T-helper 22 cell (primary cell): ENCODE data around the gene MAFG.
"Not testable (repeated sequence)": the region's sequence is repeated elsewhere in the genome, so short reads cannot be mapped to it uniquely, and the experiment has no call there.

Experiments
- DNase-seq: peaks from one replicate; pipeline ENCODE4 v3.0.0-alpha.2; 2020; ENCODE audit warnings: low read depth

MAFG gene

DNA sequence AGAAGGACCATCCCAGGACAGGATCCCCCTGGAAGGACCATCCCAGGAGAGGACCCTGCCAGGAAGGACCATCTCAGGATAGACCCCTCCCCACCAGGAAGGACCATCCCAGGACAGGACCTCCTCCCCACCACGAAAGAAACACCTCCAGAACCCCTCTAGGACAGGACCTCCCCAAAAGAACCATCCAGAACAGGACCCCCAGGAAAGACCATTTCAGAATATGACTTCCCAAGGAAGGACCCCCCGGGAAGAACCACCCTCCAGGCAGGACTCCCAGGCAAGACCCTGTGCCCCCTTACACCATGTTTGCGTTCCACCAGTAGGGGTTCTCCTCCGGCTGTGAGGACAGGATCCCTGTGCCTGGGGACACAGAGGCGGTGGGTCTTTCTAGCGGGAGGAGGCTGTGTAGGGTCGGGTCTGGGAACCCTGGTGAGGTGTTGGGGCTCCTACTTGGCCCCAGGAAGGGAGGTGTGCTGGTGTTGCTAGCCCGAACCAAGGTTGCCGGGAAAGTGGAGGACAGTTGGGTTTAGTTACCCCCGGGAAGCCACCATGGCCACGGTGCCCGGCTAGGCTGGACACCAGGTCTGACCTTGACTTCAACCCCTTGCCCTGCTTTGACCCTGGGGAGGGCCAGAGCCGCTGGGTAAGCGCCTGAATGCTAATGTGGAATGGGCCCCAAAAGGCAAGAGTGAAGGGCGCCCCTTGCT lies 31.3 kb upstream of the MAFG start:
- no peak for DNase-seq

DNA sequence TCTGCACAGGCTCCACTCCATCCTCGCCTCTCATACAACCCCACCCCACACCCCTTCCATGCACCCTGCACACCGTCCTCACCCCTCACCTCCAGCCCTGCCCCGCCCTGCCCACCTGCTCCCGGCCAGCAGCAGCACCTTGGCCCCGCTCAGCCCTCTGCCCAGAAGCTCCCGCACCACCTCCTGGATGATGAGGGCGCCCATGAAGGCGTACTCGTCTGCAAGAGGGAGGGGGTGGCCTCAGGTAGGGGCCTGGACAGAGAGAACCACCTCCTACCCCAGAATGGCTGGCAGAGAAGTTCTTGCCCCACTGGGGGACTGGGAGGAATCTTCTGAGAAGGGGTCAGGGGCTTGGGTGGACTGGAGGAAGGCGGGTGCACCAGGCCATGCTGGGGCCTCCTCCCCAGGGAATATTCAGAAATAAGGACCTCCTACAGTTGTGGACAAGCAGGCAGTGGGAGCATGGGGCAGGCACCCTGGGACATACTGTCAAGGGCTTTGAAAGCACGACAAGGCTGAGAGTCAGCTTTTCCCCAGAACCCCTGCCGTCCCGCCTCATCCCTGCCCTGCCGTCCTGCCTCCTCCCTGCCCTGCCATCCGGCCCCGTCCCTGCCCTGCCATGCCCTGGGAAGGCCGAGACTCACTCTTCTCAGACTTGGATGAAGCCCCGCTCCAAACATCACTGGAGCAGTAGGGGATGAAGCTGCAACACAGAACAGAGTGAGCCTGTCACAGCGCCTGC lies 30.3 kb upstream of the MAFG start:
- no peak for DNase-seq

DNA sequence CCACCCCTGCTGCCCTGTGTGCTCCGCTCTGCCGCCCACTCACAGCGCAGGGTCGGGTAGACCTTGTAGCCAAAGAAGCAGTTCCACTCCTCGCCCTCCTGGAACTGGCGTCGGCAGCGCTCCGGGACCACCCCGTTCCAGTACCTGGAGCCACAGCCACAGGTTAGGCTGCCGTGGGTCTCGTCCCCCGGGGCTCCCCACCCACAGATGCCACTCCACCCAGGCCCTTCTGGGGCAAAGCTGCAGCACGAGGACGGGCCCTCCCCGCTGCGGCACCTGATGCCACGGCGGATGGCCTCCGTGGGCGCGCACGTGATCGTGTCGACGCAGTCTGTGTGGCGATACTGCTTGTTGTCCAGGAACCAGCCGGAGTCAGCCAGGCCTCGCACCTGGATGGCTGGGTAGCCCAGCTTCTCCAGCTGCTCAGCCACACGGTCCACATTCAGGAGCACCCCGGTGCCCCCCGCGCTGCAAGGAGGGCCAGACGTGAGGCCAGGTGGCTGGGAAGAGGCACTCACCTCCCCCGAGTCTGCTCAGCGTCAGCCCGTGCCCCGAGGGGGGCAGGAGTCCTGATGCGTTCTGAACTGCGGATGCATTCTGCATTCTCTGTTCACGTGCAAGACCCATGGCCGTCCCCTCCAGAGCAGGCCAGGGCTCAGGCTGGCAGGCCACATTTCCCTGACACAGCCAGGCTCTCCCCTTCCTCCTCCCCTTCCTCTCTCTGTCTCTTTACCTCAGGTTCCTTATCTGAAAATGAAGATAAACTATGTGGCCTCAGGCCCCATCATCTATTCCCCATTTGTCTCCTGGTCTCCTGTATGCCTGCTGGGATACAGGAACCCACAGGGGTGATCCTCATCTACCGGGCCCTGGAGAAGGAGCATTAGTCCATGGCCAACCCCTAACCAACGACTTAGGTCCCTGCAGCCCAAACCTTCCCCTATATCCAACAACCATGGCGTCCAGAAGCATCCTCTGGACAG lies 29.4 kb upstream of the MAFG start:
- no peak for DNase-seq

GRCh38 chr17:81955756-81956544 lies 28.4 kb upstream of the MAFG start:
- DNase-seq, result no peak

GRCh38 chr17:81955058-81955681 lies 27.6 kb upstream of the MAFG start:
- DNase-seq, result no peak

DNA sequence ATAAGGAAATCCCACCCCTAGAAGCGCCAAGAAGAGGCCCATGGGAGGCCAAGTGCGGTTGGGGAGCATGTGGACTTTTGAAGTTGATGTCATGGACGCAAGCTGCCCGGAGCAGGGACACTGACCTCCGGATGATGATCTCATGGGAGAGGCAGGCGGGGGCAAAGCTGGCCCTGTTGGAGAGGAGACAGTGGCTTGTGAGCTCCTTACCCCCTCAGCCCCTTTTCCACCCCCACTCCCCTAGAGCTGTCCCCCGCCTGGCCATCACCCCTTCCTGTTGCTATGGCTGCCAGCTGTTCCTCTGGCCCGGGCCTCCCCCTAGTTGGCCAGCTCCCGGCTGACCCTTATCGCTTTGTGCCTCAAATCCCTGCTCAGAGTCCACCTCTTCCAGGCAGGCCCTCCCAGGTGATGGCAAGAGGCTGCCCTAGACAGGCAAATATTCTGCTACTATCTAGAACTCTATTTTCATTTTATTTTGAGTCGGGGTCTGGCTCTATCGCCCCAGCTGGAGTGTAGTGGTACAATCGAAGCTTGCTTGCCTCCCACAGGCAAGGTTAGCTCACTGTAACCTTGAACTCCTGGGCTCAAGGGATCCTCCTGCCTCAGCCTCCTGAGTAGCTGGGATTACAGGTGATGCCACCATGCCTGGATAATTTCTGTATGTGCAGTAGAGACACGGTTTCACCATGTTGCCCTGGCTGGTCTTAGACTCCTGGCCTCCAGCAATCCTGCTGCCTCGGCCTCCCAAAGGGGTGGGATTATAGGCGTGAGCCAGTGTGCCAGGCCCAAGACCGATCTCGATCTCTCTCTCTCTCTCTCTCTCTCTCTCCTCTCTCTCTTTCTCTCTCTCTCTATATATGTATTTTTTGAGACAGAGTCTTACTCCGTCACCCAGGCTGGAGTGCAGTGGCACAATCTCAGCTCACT lies 26.9 kb upstream of the MAFG start:
- no peak for DNase-seq

GRCh38 chr17:81953443-81953842 lies 25.9 kb upstream of the MAFG start:
- not testable (repeated sequence) for DNase-seq

DNA sequence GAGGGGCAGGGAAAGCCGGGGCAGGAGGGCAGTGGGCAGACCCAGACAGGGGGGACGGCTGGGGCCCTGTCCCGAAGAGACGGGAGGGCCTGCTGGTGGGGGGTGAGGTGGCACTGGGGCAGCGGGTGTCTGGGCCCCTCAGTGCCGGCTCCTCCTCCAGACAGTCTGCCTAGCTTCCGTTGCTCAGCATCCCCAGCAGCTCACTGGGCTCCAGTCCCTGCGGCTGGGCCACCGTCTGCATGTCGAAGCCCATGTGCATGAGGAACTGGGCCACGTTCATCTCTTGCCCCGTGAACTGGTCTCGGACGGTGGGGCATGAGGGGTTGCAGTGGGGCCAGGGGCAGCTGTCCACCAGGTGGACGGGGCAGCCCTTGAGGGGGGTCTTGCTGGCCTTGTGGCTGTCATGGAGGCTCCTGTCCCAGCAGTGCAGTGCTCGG lies 25.3 kb upstream of the MAFG start:
- no peak for DNase-seq

GRCh38 chr17:81951785-81952684 lies 24.5 kb upstream of the MAFG start:
- DNase-seq, result no peak

DNA sequence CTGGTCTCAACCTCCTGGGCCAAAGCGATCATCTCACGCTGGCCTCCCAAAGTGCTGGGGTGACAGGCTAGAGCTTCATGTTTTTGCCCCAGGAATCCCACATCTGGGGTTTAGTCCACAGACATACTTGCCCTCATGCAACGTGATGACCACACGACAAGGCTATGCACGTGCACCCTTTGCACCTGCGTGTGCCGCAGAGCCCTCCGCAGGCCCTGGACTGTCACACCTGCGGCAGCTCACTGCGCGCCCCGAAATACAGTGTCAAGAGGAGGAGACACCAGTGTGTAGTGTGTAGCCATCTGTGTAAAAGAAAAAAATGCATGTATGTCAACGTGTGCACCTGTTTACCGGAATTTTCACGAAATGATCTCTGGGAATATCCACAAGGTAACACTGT lies 23.0 kb upstream of the MAFG start:
- DNase-seq, result no peak

GRCh38 chr17:81948635-81949378 lies 21.3 kb upstream of the MAFG start:
- DNase-seq, result no peak

DNA sequence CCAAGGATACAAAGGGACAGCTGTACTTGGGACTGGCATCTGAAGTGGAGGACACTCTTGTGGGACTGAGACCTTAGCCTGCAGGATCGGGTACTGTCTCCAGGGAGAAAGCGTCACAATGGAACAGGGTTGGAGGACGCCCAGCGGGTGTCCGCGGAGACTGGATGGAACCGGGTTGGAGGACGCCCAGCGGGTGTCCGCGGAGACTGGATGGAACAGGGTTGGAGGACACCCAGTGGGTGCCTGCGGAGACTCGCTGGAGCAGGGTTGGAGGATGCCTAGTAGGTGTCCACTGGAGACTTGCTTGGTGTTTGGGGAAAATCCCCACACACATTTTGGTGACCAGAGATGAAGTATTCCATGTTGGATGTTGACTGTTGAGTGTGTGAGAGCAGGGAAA lies 19.7 kb upstream of the MAFG start, which contains the start of gene MYADML2:
Gene MYADML2, minus strand, starts transcription at position 45 of the 400 bp plus-strand sequence. CDS start 5,492 bp downstream, outside the sequence.
- DNase-seq, result no peak

DNA sequence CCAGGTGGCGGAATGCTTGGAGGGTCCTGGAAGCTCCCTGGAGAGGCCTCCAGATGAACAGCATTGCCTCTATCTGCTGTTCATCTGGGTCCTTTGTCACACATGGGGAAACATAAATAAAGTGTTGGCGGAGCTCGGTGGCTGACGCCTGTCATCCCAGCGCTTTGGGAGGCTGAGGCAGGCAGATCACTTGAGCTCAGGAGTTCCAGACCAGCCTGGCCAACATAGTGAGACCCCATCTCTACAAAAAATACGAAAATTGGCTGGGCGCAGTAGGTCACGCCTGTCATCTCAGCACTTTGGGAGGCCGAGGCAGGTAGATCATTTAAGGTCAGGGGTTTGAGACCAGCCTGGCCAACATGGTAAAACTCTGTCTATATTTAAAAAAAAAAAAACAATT lies 17.3 kb upstream of the MAFG start:
- DNase-seq, result no peak

DNA sequence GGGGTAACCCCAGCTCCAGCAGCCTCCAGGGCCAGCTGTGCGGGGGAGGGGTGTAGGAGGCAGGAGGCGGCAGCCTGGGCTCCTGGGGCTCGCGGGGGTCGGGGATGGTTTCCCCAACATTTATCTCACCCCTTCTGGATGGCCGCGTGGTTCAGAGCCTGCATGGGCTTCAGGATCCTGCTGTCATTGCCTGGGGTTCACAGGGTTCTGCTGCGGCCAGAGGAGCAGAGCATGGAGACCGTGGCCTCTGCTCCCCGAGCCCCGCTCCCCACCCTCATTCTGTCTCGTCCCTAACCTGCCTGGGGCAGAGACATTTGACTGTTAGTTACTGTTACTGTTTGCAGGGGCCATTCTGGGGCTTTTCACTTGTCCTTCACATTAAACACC lies 14.6 kb upstream of the MAFG start:
- no peak for DNase-seq

- no peak for DNase-seq
These were observed 14.1 kb upstream of the MAFG start for GRCh38 chr17:81941484-81942166.

GRCh38 chr17:81940538-81941483 lies 13.3 kb upstream of the MAFG start:
- DNase-seq, result no peak
